T-helper 2 cell treated with Interferon-gamma antibody and Interleukin-4, amounts not matched to agents 5 μg/mL and 100 μg/mL, for 36 hours (primary cell): Measurements from ENCODE around the gene FAM186B.
"Not testable (repeated sequence)": the region's sequence is repeated elsewhere in the genome, so short reads cannot be mapped to it uniquely, and the experiment has no call there.

Experiments
- DNase-seq: peaks from one replicate; pipeline ENCODE4 v3.0.0; 2021; ENCODE audit warnings: low spot score
- H3K27ac Mint-ChIP-seq: one replicate; pipeline ENCODE4 v1.8.0; 2021; ENCODE audit warnings: mild to moderate bottlenecking, mixed read lengths
- H3K27me3 Mint-ChIP-seq: one replicate; pipeline ENCODE4 v1.8.0; 2021; ENCODE audit warnings: low read depth, mixed read lengths
- H3K36me3 Mint-ChIP-seq: one replicate; pipeline ENCODE4 v1.8.0; 2021; ENCODE audit warnings: low read depth, mixed read lengths
- H3K4me1 Mint-ChIP-seq: one replicate; pipeline ENCODE4 v1.8.0; 2021; ENCODE audit warnings: low read depth, mixed read lengths
- H3K4me3 Mint-ChIP-seq: one replicate; pipeline ENCODE4 v1.8.0; 2022; ENCODE audit warnings: mild to moderate bottlenecking, moderate library complexity, mixed read lengths
- H3K9me3 Mint-ChIP-seq: one replicate; pipeline ENCODE4 v1.8.0; 2021; ENCODE audit warnings: mixed read lengths

FAM186B gene

GRCh38 chr12:49626169-49626835, 20.9 kb upstream of the FAM186B start:
- H3K27me3 Mint-ChIP-seq: peaks cover 6% of the 10 kb centered on the region

DNA sequence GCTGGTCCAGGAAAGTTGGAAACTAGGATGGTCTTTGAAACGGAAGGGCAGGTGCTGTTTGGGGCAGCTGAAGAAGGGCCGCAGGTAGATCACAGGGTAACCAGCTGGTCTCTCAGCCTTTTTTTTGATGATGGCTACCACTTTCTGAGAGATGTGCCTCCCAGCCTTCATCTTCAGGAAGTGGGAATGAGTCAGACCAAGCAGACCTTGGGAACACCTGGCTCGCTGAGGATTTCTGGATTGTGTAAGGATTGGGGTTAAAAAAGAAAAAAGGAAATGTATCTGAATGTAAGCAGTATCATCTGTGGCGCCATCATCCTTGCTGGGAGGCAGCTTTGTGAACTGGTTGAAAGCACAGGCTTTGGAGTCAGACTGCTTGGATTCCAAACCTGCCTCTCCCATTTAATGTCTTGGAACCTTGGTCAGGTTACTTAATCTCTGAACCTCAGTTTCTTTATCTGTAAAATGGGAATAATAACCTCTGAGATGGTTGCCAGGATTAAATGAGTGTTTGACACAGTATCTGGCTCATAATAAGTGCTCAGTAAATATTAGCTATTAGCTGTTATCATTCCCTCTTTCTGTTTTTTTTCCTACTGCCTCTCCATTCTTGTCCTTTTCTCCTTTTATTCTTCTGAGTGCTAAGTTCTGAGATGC, 19.6 kb upstream of the FAM186B start:
- H3K4me3 Mint-ChIP-seq: peak overlapping the region; percentile 61
- DNase-seq: no peak
- no peaks in the 10 kb centered on the region for H3K36me3 Mint-ChIP-seq
- no peak overlapping the region for H3K27ac Mint-ChIP-seq
- H3K27me3 Mint-ChIP-seq: peaks cover 18% of the 10 kb centered on the region
- H3K9me3 Mint-ChIP-seq: no peaks in the 10 kb centered on the region
- peaks cover 26% of the 10 kb centered on the region for H3K4me1 Mint-ChIP-seq

More at GRCh38 chr12:49626169-49626835, 20.9 kb upstream of the FAM186B start:
- peaks cover 23% of the 10 kb centered on the region for H3K4me1 Mint-ChIP-seq
- H3K9me3 Mint-ChIP-seq: no peaks in the 10 kb centered on the region
- no peaks in the 10 kb centered on the region for H3K36me3 Mint-ChIP-seq
- no peak overlapping the region for H3K4me3 Mint-ChIP-seq
- no peak overlapping the region for H3K27ac Mint-ChIP-seq
- DNase-seq: peak; percentile 19

- Mint-ChIP-seq H3K36me3 (no peaks in the 10 kb centered on the region), H3K4me3 (peak within 1 kb of the TSS; percentile 81), H3K9me3 (no peaks in the 10 kb centered on the region), H3K27me3 (peaks cover 27% of the 10 kb centered on the region), H3K4me1 (peaks cover 25% of the 10 kb centered on the region), H3K27ac (peak within 1 kb of the TSS; percentile 84)
- peak; percentile 85 for DNase-seq
These were observed 17.9 kb upstream of the FAM186B start, which contains the start of gene PRPF40B for GRCh38 chr12:49623142-49623904. PRPF40B (plus strand) TSS chr12:49623561; CDS start chr12:49623591, 30 bp downstream.

GRCh38 chr12:49622501-49623141, 17.2 kb upstream of the FAM186B start:
- H3K4me3 Mint-ChIP-seq: peak overlapping the region; percentile 81
- H3K36me3 Mint-ChIP-seq: no peaks in the 10 kb centered on the region
- H3K27ac Mint-ChIP-seq: peak overlapping the region; percentile 84
- H3K27me3 Mint-ChIP-seq: peaks cover 34% of the 10 kb centered on the region
- H3K4me1 Mint-ChIP-seq: peaks cover 26% of the 10 kb centered on the region
- DNase-seq: peak; percentile 63
- H3K9me3 Mint-ChIP-seq: no peaks in the 10 kb centered on the region

DNA sequence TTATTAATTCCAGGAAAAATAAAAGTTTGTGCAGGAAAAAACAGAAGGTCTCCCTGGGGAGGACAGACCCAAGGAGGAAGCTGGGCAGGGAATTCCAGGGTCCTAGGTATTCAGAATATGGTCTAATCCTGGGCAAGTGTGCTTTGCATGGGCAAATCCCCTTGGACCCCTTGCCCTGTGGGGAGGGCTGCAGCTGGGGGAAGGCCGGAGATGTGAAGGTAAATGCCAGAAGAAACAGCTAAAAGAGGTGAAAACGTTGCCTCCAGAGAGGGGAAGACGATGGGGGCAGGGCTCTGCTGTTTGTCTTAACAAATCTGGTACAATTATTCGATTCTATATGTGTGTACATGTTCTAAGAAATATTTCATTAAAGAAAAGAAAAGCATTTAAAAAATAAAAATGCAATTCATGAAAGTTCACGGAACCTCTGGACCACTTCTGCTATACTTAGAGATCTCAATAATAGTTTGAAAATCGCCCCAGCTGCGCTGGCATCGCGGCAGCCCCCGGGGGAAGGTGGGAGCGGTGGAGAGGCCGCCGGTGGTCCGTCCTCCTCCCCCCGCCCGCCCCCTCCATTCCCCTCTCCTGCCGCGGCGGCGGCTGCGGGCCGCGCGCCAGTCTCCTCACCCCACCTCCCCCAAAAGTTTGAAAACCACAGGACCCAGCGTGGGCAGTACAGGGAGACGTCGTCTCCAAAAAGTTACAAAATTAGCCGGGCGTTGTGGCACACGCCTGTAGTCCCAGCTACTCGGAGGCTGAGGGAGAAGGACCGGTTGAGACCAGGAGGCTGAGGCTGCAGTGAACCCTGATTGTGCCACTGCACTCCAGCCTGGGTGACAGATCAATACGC, 16.4 kb upstream of the FAM186B start:
- Mint-ChIP-seq H3K27ac (peak overlapping the region; percentile 84), H3K36me3 (no peaks in the 10 kb centered on the region), H3K4me3 (peak overlapping the region; percentile 81), H3K27me3 (peaks cover 37% of the 10 kb centered on the region), H3K4me1 (peaks cover 26% of the 10 kb centered on the region), H3K9me3 (no peaks in the 10 kb centered on the region)
- DNase-seq: no peak

- H3K4me3 Mint-ChIP-seq: no peak overlapping the region
- peaks cover 22% of the 10 kb centered on the region for H3K4me1 Mint-ChIP-seq
- DNase-seq: no peak
- H3K27me3 Mint-ChIP-seq: peaks cover 44% of the 10 kb centered on the region
- H3K36me3 Mint-ChIP-seq: peaks cover 2% of the 10 kb centered on the region
- H3K27ac Mint-ChIP-seq: no peak overlapping the region
- H3K9me3 Mint-ChIP-seq: peaks cover 7% of the 10 kb centered on the region
These were observed 13.8 kb upstream of the FAM186B start for GRCh38 chr12:49619286-49619685.

GRCh38 chr12:49618576-49618975, 13.1 kb upstream of the FAM186B start:
- Mint-ChIP-seq H3K27ac (no peak overlapping the region), H3K4me1 (peaks cover 18% of the 10 kb centered on the region), H3K27me3 (peaks cover 44% of the 10 kb centered on the region), H3K36me3 (peaks cover 2% of the 10 kb centered on the region), H3K4me3 (no peak overlapping the region), H3K9me3 (peaks cover 7% of the 10 kb centered on the region)
- no peak for DNase-seq

GRCh38 chr12:49616533-49617219, 11.2 kb upstream of the FAM186B start:
- Mint-ChIP-seq H3K4me3 (no peak overlapping the region), H3K36me3 (peaks cover 2% of the 10 kb centered on the region), H3K27me3 (peaks cover 44% of the 10 kb centered on the region), H3K4me1 (peaks cover 13% of the 10 kb centered on the region), H3K9me3 (peaks cover 7% of the 10 kb centered on the region), H3K27ac (no peak overlapping the region)
- no peak for DNase-seq

- Mint-ChIP-seq H3K4me3 (no peak overlapping the region), H3K9me3 (peaks cover 7% of the 10 kb centered on the region), H3K27ac (no peak overlapping the region), H3K27me3 (peaks cover 38% of the 10 kb centered on the region), H3K4me1 (peaks cover 7% of the 10 kb centered on the region), H3K36me3 (peaks cover 2% of the 10 kb centered on the region)
- no peak for DNase-seq
These were observed 10.3 kb upstream of the FAM186B start for GRCh38 chr12:49615725-49616124.

GRCh38 chr12:49612210-49612609, 6.8 kb upstream of the FAM186B start:
- H3K27ac Mint-ChIP-seq: no peak overlapping the region
- peaks cover 5% of the 10 kb centered on the region for H3K4me1 Mint-ChIP-seq
- DNase-seq: no peak
- peaks cover 13% of the 10 kb centered on the region for H3K27me3 Mint-ChIP-seq
- H3K36me3 Mint-ChIP-seq: peaks cover 5% of the 10 kb centered on the region
- no peak overlapping the region for H3K4me3 Mint-ChIP-seq
- peaks cover 14% of the 10 kb centered on the region for H3K9me3 Mint-ChIP-seq

DNA sequence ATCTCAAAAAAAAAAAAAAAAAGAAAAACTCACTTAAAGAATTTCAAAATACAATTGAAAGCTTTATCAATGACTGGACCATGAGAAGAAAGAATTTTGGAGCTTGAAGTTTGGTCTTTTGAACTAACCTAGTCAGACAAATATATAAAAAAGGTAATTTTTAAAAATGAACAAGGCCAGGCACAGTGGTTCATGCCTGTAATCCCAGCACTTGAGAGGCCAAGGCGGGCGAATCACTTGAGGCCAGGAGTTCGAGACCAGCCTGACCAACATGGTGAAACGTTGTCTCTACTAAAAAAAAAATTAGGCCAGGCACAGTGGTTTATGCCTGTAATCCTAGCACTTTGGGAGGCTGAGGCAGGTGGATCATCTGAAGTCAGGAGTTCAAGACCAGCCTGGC, 5.3 kb upstream of the FAM186B start:
- not testable (repeated sequence) for H3K4me1 Mint-ChIP-seq

GRCh38 chr12:49609875-49610154, 4.4 kb upstream of the FAM186B start:
- peaks cover 6% of the 10 kb centered on the region for H3K27me3 Mint-ChIP-seq
- H3K27ac Mint-ChIP-seq: no peak overlapping the region
- no peak overlapping the region for H3K4me3 Mint-ChIP-seq
- DNase-seq: no peak
- H3K36me3 Mint-ChIP-seq: peaks cover 3% of the 10 kb centered on the region
- H3K4me1 Mint-ChIP-seq: peaks cover 5% of the 10 kb centered on the region
- peaks cover 6% of the 10 kb centered on the region for H3K9me3 Mint-ChIP-seq

More for the DNA sequence above, 5.3 kb upstream of the FAM186B start:
- peaks cover 13% of the 10 kb centered on the region for H3K9me3 Mint-ChIP-seq
- H3K27me3 Mint-ChIP-seq, DNase-seq, H3K27ac Mint-ChIP-seq, H3K36me3 Mint-ChIP-seq, H3K4me3 Mint-ChIP-seq: not testable (repeated sequence)
